Mammary epithelial cell (primary cell): ENCODE data around the gene FAM180A.

Source experiments
- CTCF ChIP-seq, 2 donors: IDR thresholded peaks in 1 of 2; conservative IDR thresholded peaks in 1 of 2; 2 replicates each; pipeline ENCODE4 v1.5.1; 2011 to 2012; ENCODE audit warnings: inconsistent platforms in 2 of 2, low read length in 2 of 2, mild to moderate bottlenecking in 2 of 2, control low read depth in 1 of 2, low read depth in 1 of 2; ENCODE audit not compliant: insufficient read depth in 1 of 2; ENCODE audit errors: extremely low read depth in 1 of 2
- EZH2 ChIP-seq: IDR thresholded peaks from 2 replicates; pipeline ENCODE4 v1.6.1; 2012; ENCODE audit warnings: low read length, inconsistent platforms, borderline replicate concordance

- TF ChIP-seq CTCF (conservative IDR thresholded peaks at IDR 0.05 in 1 of 2, IDR thresholded peaks at IDR 0.05 in 1 of 2; ENCODE audit: extremely low read depth in 1 of 2, insufficient read depth in 1 of 2, low read depth in 1 of 2, low read length in 2 of 2) = no peak
- no peak for TF ChIP-seq EZH2
Observed at GRCh38 chr7:135777626-135778398, 29.2 kb upstream of the FAM180A start.
